Smooth muscle cell (in vitro differentiated cells): ENCODE measurements around the gene HAUS3. TPM values are rescaled to one million over a fixed set of nuclear protein-coding genes. Genes with fewer than 3 reads are reported as not detected.

Experiments
- DNase-seq: peaks from one replicate; lab custom pipeline; 2025; ENCODE audit not compliant: unreplicated experiment; lab: John Stamatoyannopoulos, UW
- H2AFZ ChIP-seq: fragments of 200-600 bp; sonication (generic); 2 replicates; pipeline ENCODE4 v1.6.0; 2016; ENCODE audit warnings: antibody characterized with exemption, low read depth, mild to moderate bottlenecking
- H3F3A ChIP-seq: fragments of 200-600 bp; sonication (generic); 2 replicates; pipeline ENCODE4 v1.6.0; 2017; ENCODE audit warnings: antibody characterized with exemption, low read depth
- H3K27ac ChIP-seq: fragments of 200-600 bp; sonication (generic); 2 replicates; pipeline ENCODE4 v1.5.1; 2016; ENCODE audit warnings: low read depth, mild to moderate bottlenecking
- H3K27me3 ChIP-seq: fragments of 200-600 bp; sonication (generic); 2 replicates; pipeline ENCODE4 v1.6.1; 2016; ENCODE audit warnings: low read depth, mild to moderate bottlenecking
- H3K36me3 ChIP-seq: fragments of 200-600 bp; sonication (generic); 2 replicates; pipeline ENCODE4 v1.5.1; 2016; ENCODE audit warnings: low read depth
- H3K4me1 ChIP-seq: fragments of 200-600 bp; sonication (generic); 2 replicates; pipeline ENCODE4 v1.5.1; 2016; ENCODE audit warnings: low read depth
- H3K4me2 ChIP-seq: fragments of 200-600 bp; sonication (generic); 2 replicates; pipeline ENCODE4 v1.6.0; 2016; ENCODE audit warnings: mild to moderate bottlenecking
- H3K4me3 ChIP-seq: fragments of 200-600 bp; sonication (generic); 2 replicates; pipeline ENCODE4 v1.5.1; 2016; ENCODE audit warnings: mild to moderate bottlenecking
- H3K79me2 ChIP-seq: fragments of 200-600 bp; sonication (generic); 2 replicates; pipeline ENCODE4 v1.6.0; 2016; ENCODE audit warnings: low read depth, mild to moderate bottlenecking
- H3K9ac ChIP-seq: fragments of 200-600 bp; sonication (generic); 2 replicates; pipeline ENCODE4 v1.6.0; 2016; ENCODE audit warnings: low read depth
- H3K9me3 ChIP-seq: fragments of 200-600 bp; sonication (generic); replicated peaks from 2 replicates; pipeline ENCODE4 v1.5.1; 2016; ENCODE audit warnings: low read depth
- H4K20me1 ChIP-seq: fragments of 200-600 bp; sonication (generic); 2 replicates; pipeline ENCODE4 v1.6.0; 2016; ENCODE audit warnings: low read depth
- WGBS: methylation state at CpG from one replicate; pipeline ENCODE4 v1.1.7; 2016; ENCODE audit warnings: low lambda C conversion rate; 5-methylcytosine and 5-hydroxymethylcytosine counted together
- polyA plus RNA-seq: library from polyadenylated mRNA; unstranded; fragments of >200 nt; fragmentation: Nextera tagmentation; extraction: Ambion mirVana; gene quantifications from 2 replicates; pipeline ENCODE4 v1.2.1, GENCODE V29; 2016
- total RNA-seq: library from RNA; depleted of rRNA; stranded (reverse); fragments of >200 nt; gene quantifications from 2 replicates; pipeline ENCODE4 v1.2.3, GENCODE V29; 2014
- TF ChIP-seq, protein P1 (sequence below): fragments of 200-600 bp; sonication (generic); IDR thresholded peaks from 2 replicates; pipeline ENCODE4 v1.5.1; 2017; ENCODE audit warnings: borderline replicate concordance, mild to moderate bottlenecking, antibody characterized with exemption; ENCODE audit not compliant: insufficient read depth, poor library complexity, severe bottlenecking

Gene HAUS3
- total and polyA plus RNA-seq, 2 experiments from 2014 or later, result 13.4 to 16.2 TPM

- TF ChIP-seq, protein P1, sequence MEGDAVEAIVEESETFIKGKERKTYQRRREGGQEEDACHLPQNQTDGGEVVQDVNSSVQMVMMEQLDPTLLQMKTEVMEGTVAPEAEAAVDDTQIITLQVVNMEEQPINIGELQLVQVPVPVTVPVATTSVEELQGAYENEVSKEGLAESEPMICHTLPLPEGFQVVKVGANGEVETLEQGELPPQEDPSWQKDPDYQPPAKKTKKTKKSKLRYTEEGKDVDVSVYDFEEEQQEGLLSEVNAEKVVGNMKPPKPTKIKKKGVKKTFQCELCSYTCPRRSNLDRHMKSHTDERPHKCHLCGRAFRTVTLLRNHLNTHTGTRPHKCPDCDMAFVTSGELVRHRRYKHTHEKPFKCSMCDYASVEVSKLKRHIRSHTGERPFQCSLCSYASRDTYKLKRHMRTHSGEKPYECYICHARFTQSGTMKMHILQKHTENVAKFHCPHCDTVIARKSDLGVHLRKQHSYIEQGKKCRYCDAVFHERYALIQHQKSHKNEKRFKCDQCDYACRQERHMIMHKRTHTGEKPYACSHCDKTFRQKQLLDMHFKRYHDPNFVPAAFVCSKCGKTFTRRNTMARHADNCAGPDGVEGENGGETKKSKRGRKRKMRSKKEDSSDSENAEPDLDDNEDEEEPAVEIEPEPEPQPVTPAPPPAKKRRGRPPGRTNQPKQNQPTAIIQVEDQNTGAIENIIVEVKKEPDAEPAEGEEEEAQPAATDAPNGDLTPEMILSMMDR, result no peak
- H3K4me1 ChIP-seq, result peaks cover 8% of the 10 kb centered on the region
- no peaks in the 10 kb centered on the region for H3K9me3 ChIP-seq
- H3K4me2 ChIP-seq, result no peak overlapping the region
- H3K36me3 ChIP-seq, result no peaks in the 10 kb centered on the region
- H3K27me3 ChIP-seq, result no peaks in the 10 kb centered on the region
- no peaks in the 10 kb centered on the region for H3F3A ChIP-seq
- H4K20me1 ChIP-seq, result no peaks in the 10 kb centered on the region
- WGBS, result 52% methylated on average over 19 of the region's 19 CpGs
- no peak overlapping the region for H3K27ac ChIP-seq
- no peak overlapping the region for H3K4me3 ChIP-seq
- no peak for DNase-seq
- no peaks in the 10 kb centered on the region for H3K79me2 ChIP-seq
- no peak overlapping the region for H2AFZ ChIP-seq
- no peak overlapping the region for H3K9ac ChIP-seq
Measured at GRCh38 chr4:2286904-2287593, 45.1 kb upstream of the HAUS3 start.

GRCh38 chr4:2285613-2286381 is 43.9 kb upstream of the HAUS3 start:
- Histone ChIP-seq H2AFZ (no peak overlapping the region), H3K4me1 (peaks cover 8% of the 10 kb centered on the region), H3K9ac (no peak overlapping the region), H3K36me3 (no peaks in the 10 kb centered on the region), H3K4me3 (no peak overlapping the region), H3K4me2 (no peak overlapping the region), H3F3A (no peaks in the 10 kb centered on the region), H3K27ac (no peak overlapping the region), H4K20me1 (no peaks in the 10 kb centered on the region), H3K27me3 (no peaks in the 10 kb centered on the region), H3K9me3 (no peaks in the 10 kb centered on the region), H3K79me2 (no peaks in the 10 kb centered on the region)
- DNase-seq, result no peak
- TF ChIP-seq, protein P1, result no peak
- 91% methylated on average over 27 of the region's 27 CpGs for WGBS

- H3F3A ChIP-seq, result no peaks in the 10 kb centered on the region
- no peak overlapping the region for H2AFZ ChIP-seq
- TF ChIP-seq, protein P1, result no peak
- no peaks in the 10 kb centered on the region for H3K36me3 ChIP-seq
- H3K27me3 ChIP-seq, result no peaks in the 10 kb centered on the region
- H3K27ac ChIP-seq, result no peak overlapping the region
- H3K79me2 ChIP-seq, result no peaks in the 10 kb centered on the region
- no peak overlapping the region for H3K9ac ChIP-seq
- no peaks in the 10 kb centered on the region for H3K9me3 ChIP-seq
- H3K4me2 ChIP-seq, result no peak overlapping the region
- H4K20me1 ChIP-seq, result no peaks in the 10 kb centered on the region
- WGBS, result 78% methylated on average over 15 of the region's 15 CpGs
- H3K4me3 ChIP-seq, result no peak overlapping the region
- H3K4me1 ChIP-seq, result peaks cover 8% of the 10 kb centered on the region
- no peak for DNase-seq
Measured at GRCh38 chr4:2284934-2285612, 43.2 kb upstream of the HAUS3 start.
